H1 (cell line): Measurements from ENCODE around the gene ENTREP3. TPM values are rescaled to one million over a fixed set of nuclear protein-coding genes. Genes with fewer than 3 reads are reported as not detected.
A peak's percentile ranks its signal among the peaks of the same experiment; 100 is the strongest.

Experiments used
- CTCF ChIA-PET: fragments of 300-600 bp; sonication (Branson Sonifier 250); formaldehyde crosslinking; loops from one replicate; lab custom pipeline; 2021; ENCODE audit not compliant: partially characterized antibody; lab: Charles Lee
- POLR2A ChIA-PET: fragments of 300-600 bp; sonication (Branson Sonifier 250); formaldehyde crosslinking; loops from one replicate; lab custom pipeline; 2021; ENCODE audit warnings: inconsistent platforms; ENCODE audit not compliant: partially characterized antibody; lab: Charles Lee
- DNase-seq, 2 experiments: peaks; one replicate each; pipeline versions ENCODE4 v3.0.0 to v3.0.0-alpha.2; 2010 to 2022; ENCODE audit warnings: low spot score in 2 of 2, low read depth in 1 of 2, mixed read lengths in 1 of 2
- FAIRE-seq: peaks from 2 replicates; lab custom pipeline; 2011; peaks lifted over from hg19 to GRCh38; lab: Jason Lieb, UNC
- H2AFZ ChIP-seq: 2 replicates; pipeline ENCODE4 v1.8.1; 2012; ENCODE audit warnings: low read length, inconsistent platforms
- H2AK5ac ChIP-seq: 2 replicates; pipeline ENCODE4 v1.6.1; 2013; ENCODE audit warnings: low read depth, low read length
- H2BK120ac ChIP-seq: replicated peaks from 2 replicates; pipeline ENCODE3; 2013; ENCODE audit warnings: low read depth, low read length, inconsistent platforms
- H2BK12ac ChIP-seq: 2 replicates; pipeline ENCODE4 v1.6.1; 2013; ENCODE audit warnings: low read depth, low read length
- H2BK15ac ChIP-seq: 2 replicates; pipeline ENCODE4 v1.6.1; 2013; ENCODE audit warnings: low read length
- H2BK20ac ChIP-seq: 2 replicates; pipeline ENCODE4 v1.6.1; 2013; ENCODE audit warnings: low read length
- H2BK5ac ChIP-seq: 2 replicates; pipeline ENCODE4 v1.6.1; 2013; ENCODE audit warnings: low read depth, low read length
- H3K14ac ChIP-seq: 2 replicates; pipeline ENCODE4 v1.6.1; 2013; ENCODE audit warnings: inconsistent platforms; ENCODE audit not compliant: insufficient read length
- H3K18ac ChIP-seq: 2 replicates; pipeline ENCODE4 v1.6.1; 2013; ENCODE audit warnings: low read length; ENCODE audit errors: extremely low read depth
- H3K23ac ChIP-seq: 2 replicates; pipeline ENCODE4 v1.6.1; 2013; ENCODE audit warnings: inconsistent platforms; ENCODE audit not compliant: insufficient read length
- H3K23me2 ChIP-seq: 2 replicates; pipeline ENCODE4 v1.6.1; 2013; ENCODE audit warnings: low read depth, low read length
- H3K27ac ChIP-seq: 2 replicates; pipeline ENCODE4 v1.6.1; 2011; ENCODE audit warnings: low read depth, low read length, inconsistent platforms
- H3K27me3 ChIP-seq, 4 experiments: replicated peaks in 1 of 4; 1 replicate in 1 of 4; 2 replicates in 3 of 4; pipeline versions ENCODE4 v1.6.1 to v1.8.1; 2011 to 2013; ENCODE audit warnings: low read length in 3 of 4, mild to moderate bottlenecking in 3 of 4, inconsistent platforms in 2 of 4, mixed read lengths in 2 of 4, moderate library complexity in 1 of 4; ENCODE audit not compliant: control insufficient read depth in 3 of 4, insufficient read depth in 3 of 4; ENCODE audit errors: extremely low read depth in 1 of 4
- H3K36me3 ChIP-seq, 4 experiments: 2 replicates each; pipeline versions ENCODE4 v1.6.1 to v1.8.1; 2011 to 2013; ENCODE audit warnings: mild to moderate bottlenecking in 4 of 4, low read length in 3 of 4, moderate library complexity in 2 of 4, control low read depth in 1 of 4, inconsistent platforms in 1 of 4; ENCODE audit not compliant: insufficient read depth in 4 of 4, control insufficient read depth in 2 of 4
- H3K4ac ChIP-seq: replicated peaks from 2 replicates; pipeline ENCODE3; 2013; ENCODE audit warnings: low read length, low read depth, mixed read lengths, inconsistent platforms; ENCODE audit not compliant: insufficient read length
- H3K4me1 ChIP-seq, 4 experiments: replicated peaks in 1 of 4; 1 replicate in 1 of 4; 2 replicates in 3 of 4; pipeline versions ENCODE4 v1.6.1 to v1.8.1; 2011 to 2013; ENCODE audit warnings: low read length in 3 of 4, inconsistent platforms in 2 of 4, mixed read lengths in 1 of 4; ENCODE audit not compliant: insufficient read depth in 4 of 4, control insufficient read depth in 3 of 4
- H3K4me2 ChIP-seq, 2 experiments: 2 replicates each; pipeline versions ENCODE4 v1.6.1 to v1.8.1; 2011 to 2013; ENCODE audit warnings: low read depth in 2 of 2, low read length in 2 of 2, control low read depth in 1 of 2, inconsistent platforms in 1 of 2, mild to moderate bottlenecking in 1 of 2; ENCODE audit not compliant: insufficient read depth in 1 of 2
- H3K4me3 ChIP-seq, 4 experiments: fragments of 200-600, 300-600 bp in 1 of 4; sonication (generic), shearing (Covaris generic), sonication (Bioruptor Twin) in 1 of 4; 2 replicates each; pipeline versions ENCODE4 v1.5.1 to v1.8.1; 2011 to 2016; ENCODE audit warnings: low read length in 4 of 4, low read depth in 3 of 4, control low read depth in 2 of 4, inconsistent platforms in 2 of 4, mild to moderate bottlenecking in 2 of 4, mixed read lengths in 1 of 4, moderate library complexity in 1 of 4; ENCODE audit not compliant: insufficient read depth in 2 of 4; ENCODE audit errors: extremely low read depth in 1 of 4
- H3K56ac ChIP-seq: replicated peaks from 2 replicates; pipeline ENCODE3; 2013; ENCODE audit warnings: low read depth, mild to moderate bottlenecking, mixed read lengths, low read length, inconsistent platforms; ENCODE audit not compliant: insufficient read length
- H3K79me1 ChIP-seq: 2 replicates; pipeline ENCODE4 v1.6.1; 2013; ENCODE audit warnings: low read depth, low read length, control low read depth
- H3K79me2 ChIP-seq, 2 experiments: 2 replicates each; pipeline versions ENCODE4 v1.6.1 to v1.8.1; 2012 to 2013; ENCODE audit warnings: low read length in 2 of 2, mild to moderate bottlenecking in 2 of 2, inconsistent platforms in 1 of 2; ENCODE audit not compliant: insufficient read depth in 2 of 2, control insufficient read depth in 1 of 2
- H3K9ac ChIP-seq, 4 experiments: replicated peaks in 1 of 4; 1 replicate in 1 of 4; 2 replicates in 3 of 4; pipeline versions ENCODE4 v1.6.1 to v1.8.1; 2011 to 2013; ENCODE audit warnings: low read depth in 3 of 4, low read length in 3 of 4, control low read depth in 2 of 4, mild to moderate bottlenecking in 2 of 4, moderate library complexity in 2 of 4, inconsistent platforms in 1 of 4; ENCODE audit errors: extremely low read depth in 1 of 4
- H3K9me3 ChIP-seq, 2 experiments: 2 replicates each; pipeline versions ENCODE4 v1.6.1 to v1.8.1; 2012 to 2013; ENCODE audit warnings: mild to moderate bottlenecking in 2 of 2, moderate library complexity in 2 of 2, control low read depth in 1 of 2, inconsistent platforms in 1 of 2, low read depth in 1 of 2, low read length in 1 of 2, mixed read lengths in 1 of 2; ENCODE audit not compliant: insufficient read depth in 2 of 2
- H4K20me1 ChIP-seq, 2 experiments: replicated peaks in 1 of 2; 2 replicates each; pipeline versions ENCODE3 to v1.8.1; 2011 to 2013; ENCODE audit warnings: inconsistent platforms in 2 of 2, low read length in 2 of 2, mild to moderate bottlenecking in 1 of 2; ENCODE audit not compliant: insufficient read depth in 2 of 2, control insufficient read depth in 1 of 2
- H4K5ac ChIP-seq: 2 replicates; pipeline ENCODE4 v1.6.1; 2013; ENCODE audit warnings: low read length, low read depth, mixed read lengths, inconsistent platforms; ENCODE audit not compliant: insufficient read length
- H4K8ac ChIP-seq: 2 replicates; pipeline ENCODE4 v1.8.0; 2013; ENCODE audit warnings: mild to moderate bottlenecking, moderate library complexity, low read length, inconsistent platforms; ENCODE audit not compliant: insufficient read depth; ENCODE audit errors: extremely low read depth
- H4K91ac ChIP-seq: replicated peaks from 2 replicates; pipeline ENCODE3; 2013; ENCODE audit warnings: low read length, mixed read lengths, inconsistent platforms; ENCODE audit not compliant: insufficient read length
- CHD2 ChIP-seq: IDR thresholded peaks from 2 replicates; pipeline ENCODE4 v1.6.1; 2012; ENCODE audit warnings: low read length, improper control_type of control experiment
- CTBP2 ChIP-seq: IDR thresholded peaks from 2 replicates; pipeline ENCODE4 v1.7.0; 2011; ENCODE audit warnings: borderline replicate concordance, mild to moderate bottlenecking, moderate library complexity, mixed read lengths, low read length; ENCODE audit not compliant: insufficient read depth, insufficient read length
- EZH2 ChIP-seq: fragments of 200-600 bp; sonication (generic); IDR thresholded peaks from 2 replicates; pipeline ENCODE4 v1.7.1; 2012; ENCODE audit warnings: low read depth, mild to moderate bottlenecking, moderate library complexity, low read length, inconsistent platforms; ENCODE audit not compliant: severe bottlenecking
- GABPA ChIP-seq: IDR thresholded peaks from 2 replicates; pipeline ENCODE4 v1.6.1; 2011; ENCODE audit warnings: mild to moderate bottlenecking, low read length, moderate library complexity, borderline replicate concordance; ENCODE audit not compliant: insufficient read depth
- KDM1A ChIP-seq: fragments of 200-600, 300-600 bp; sonication (generic); IDR thresholded peaks from 2 replicates; pipeline ENCODE4 v1.7.1; 2016; ENCODE audit warnings: mild to moderate bottlenecking, low read length, borderline replicate concordance
- MAFK ChIP-seq: IDR thresholded peaks from 2 replicates; pipeline ENCODE4 v1.6.1; 2012; ENCODE audit warnings: low read depth, mild to moderate bottlenecking, improper control_type of control experiment, low read length
- NRF1 ChIP-seq: IDR thresholded peaks from 2 replicates; pipeline ENCODE4 v1.6.1; 2011; ENCODE audit warnings: mild to moderate bottlenecking, low read depth, low read length, improper control_type of control experiment
- POU5F1 ChIP-seq: IDR thresholded peaks from 2 replicates; pipeline ENCODE4 v1.6.1; 2011; ENCODE audit warnings: low read depth, mild to moderate bottlenecking, low read length, moderate library complexity
- RBBP5 ChIP-seq: IDR thresholded peaks from 2 replicates; pipeline ENCODE4 v1.7.1; 2012; ENCODE audit warnings: low read depth, mild to moderate bottlenecking, inconsistent platforms, low read length, moderate library complexity, borderline replicate concordance
- SUZ12 ChIP-seq: fragments of 200-600 bp; sonication (generic); IDR thresholded peaks from 2 replicates; pipeline ENCODE4 v1.6.1; 2012; ENCODE audit warnings: mild to moderate bottlenecking, inconsistent platforms, low read length, moderate library complexity, mixed read lengths
- WGBS, 2 experiments: shearing (Covaris generic) in 1 of 2; methylation state at CpG; one replicate each; pipeline versions ENCODE4 v1.1.6 to v1.1.7; 2013 to 2015; ENCODE audit warnings: low lambda C conversion rate in 2 of 2, mixed read lengths in 2 of 2, inconsistent platforms in 1 of 2, low coverage in 1 of 2, missing lambda C conversion rate in 1 of 2; ENCODE audit not compliant: insufficient replicate concordance in 2 of 2, insufficient coverage in 1 of 2, insufficient read length in 1 of 2; ENCODE audit errors: extremely low coverage in 1 of 2, missing lambda C conversion rate in 1 of 2; 5-methylcytosine and 5-hydroxymethylcytosine counted together
- polyA plus RNA-seq, 7 experiments: library from polyadenylated mRNA; depleted of rRNA in 3 of 7; stranded (reverse) in 5 of 7; unstranded in 2 of 7; fragments of >200 nt in 5 of 7; fragments of 200-250 nt in 2 of 7; gene quantifications; 1 replicate in 5 of 7; 2 replicates in 1 of 7; 4 replicates in 1 of 7; pipeline versions ENCODE4 v1.2.1 to v1.2.3, GENCODE V29; 2011 to 2013; ENCODE audit warnings: missing spikeins in 2 of 7, mixed read lengths in 2 of 7
- total RNA-seq: library from RNA; stranded (reverse); fragmentation: NEBNext Ultra II Directional; extraction: Animal tissue kit (Norgen Biotek cat#: 25700); gene quantifications from 2 replicates; pipeline ENCODE4 v1.2.1, GENCODE V29; 2021
- TF ChIP-seq, protein P1 (sequence below): IDR thresholded peaks from 2 replicates; pipeline ENCODE4 v1.6.1; 2012; ENCODE audit warnings: inconsistent platforms
- TF ChIP-seq, protein P2 (sequence below): IDR thresholded peaks from 2 replicates; pipeline ENCODE4 v1.6.1; 2012; ENCODE audit warnings: inconsistent platforms

The ENTREP3 gene
- total and polyA plus RNA-seq, 2 of the 8 experiments (the other 6 are each of a cell fraction or from before 2014, with no cell fraction given): 22.8 to 52.2 TPM

DNA sequence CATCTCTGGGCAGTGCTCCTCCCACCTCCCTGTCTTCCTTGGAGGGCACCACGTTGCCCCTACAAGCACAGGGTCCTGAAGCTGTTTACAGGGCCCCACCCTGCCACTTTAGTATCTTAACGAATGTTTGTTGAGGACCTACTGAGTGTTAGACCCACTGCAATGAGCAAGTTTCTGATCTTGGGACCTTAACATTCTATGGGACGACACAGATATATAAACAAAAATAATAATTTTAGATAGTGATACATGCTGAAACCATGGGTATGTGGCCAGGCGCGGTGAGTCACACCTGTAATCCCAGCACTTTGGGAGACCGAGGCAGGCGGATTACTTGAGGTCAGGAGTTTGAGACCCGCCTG, 10.1 kb downstream of the ENTREP3 start:
- Histone ChIP-seq H3K18ac (peak overlapping the region; percentile 100), H3K27ac (peak overlapping the region; percentile 79), H4K5ac (peak overlapping the region; percentile 38), H2BK120ac (no peak overlapping the region), H3K23me2 (peaks cover 5% of the 10 kb centered on the region; the same call in 1 of the 2 replicates), H3K4me2 (peak overlapping the region; percentile 59 to 73), H2BK15ac (0 out of 2 replicates have a peak overlapping the region, but pooled peaks have one; percentile 9), H3K23ac (no peak overlapping the region), H3K4ac (no peak overlapping the region), H4K20me1 (peaks cover 0 to 5% of the 10 kb centered on the region in 2 experiments), H3K79me2 (no peaks in the 10 kb centered on the region), H3K9ac (peak overlapping the region; percentile 73 to 80 (median 76); a peak in 6 of 7 replicates), H3K14ac (no peak overlapping the region), H4K91ac (peak overlapping the region; percentile 29), H2BK5ac (peak overlapping the region; percentile 88), H4K8ac (no peak overlapping the region), H2AK5ac (no peak overlapping the region), H3K79me1 (no peaks in the 10 kb centered on the region), H2BK12ac (no peak overlapping the region; the same call in 1 of the 2 replicates), H2BK20ac (peak overlapping the region; percentile 61; the same call in 1 of the 2 replicates), H2AFZ (no peak overlapping the region), H3K9me3 (no peaks in the 10 kb centered on the region), H3K4me1 (peaks cover 0 to 4% (median 1%) of the 10 kb centered on the region in 4 experiments; a peak in 2 of 7 replicates), H3K36me3 (peaks cover 0 to 9% (median 2%) of the 10 kb centered on the region in 4 experiments; a peak in 2 of 8 replicates), H3K56ac (no peak overlapping the region), H3K4me3 (peak overlapping the region; percentile 46 to 57 (median 53)), H3K27me3 (peaks cover 0 to 14% (median 4%) of the 10 kb centered on the region in 4 experiments; a peak in 2 of 7 replicates)
- no peak for DNase-seq
- 55% methylated on average over 8 of the region's 8 CpGs; no CpG with 5 or more reads in 1 of the 2 experiments for WGBS, 2 experiments
- FAIRE-seq: no peak
- ChIA-PET POLR2A (interaction anchor here (0.8 to 4.1 kb wide), 12 partner anchors 11 to 73 kb away, joined by 3 to 20 read pairs (median 5); partner anchors contain the start of genes CLK2, KRTCAP2, MTX1 and SCAMP3), CTCF (interaction anchor here (0.9 to 15.2 kb wide), 5 partner anchors 34 to 87 kb away, joined by 3 to 227 read pairs (median 11); partner anchors contain the start of genes FDPS, MTX1, RUSC1 and THBS3)
- TF ChIP-seq MAFK: no peak
- TF ChIP-seq CHD2: no peak
- TF ChIP-seq EZH2: no peak
- TF ChIP-seq, protein P1, sequence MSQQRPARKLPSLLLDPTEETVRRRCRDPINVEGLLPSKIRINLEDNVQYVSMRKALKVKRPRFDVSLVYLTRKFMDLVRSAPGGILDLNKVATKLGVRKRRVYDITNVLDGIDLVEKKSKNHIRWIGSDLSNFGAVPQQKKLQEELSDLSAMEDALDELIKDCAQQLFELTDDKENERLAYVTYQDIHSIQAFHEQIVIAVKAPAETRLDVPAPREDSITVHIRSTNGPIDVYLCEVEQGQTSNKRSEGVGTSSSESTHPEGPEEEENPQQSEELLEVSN: no peak
- TF ChIP-seq CTBP2: no peak
- no peak for TF ChIP-seq SUZ12
- TF ChIP-seq, protein P2, sequence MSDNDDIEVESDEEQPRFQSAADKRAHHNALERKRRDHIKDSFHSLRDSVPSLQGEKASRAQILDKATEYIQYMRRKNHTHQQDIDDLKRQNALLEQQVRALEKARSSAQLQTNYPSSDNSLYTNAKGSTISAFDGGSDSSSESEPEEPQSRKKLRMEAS: no peak
- no peak for TF ChIP-seq GABPA
- TF ChIP-seq POU5F1: no peak
- no peak for TF ChIP-seq KDM1A
- TF ChIP-seq RBBP5: no peak
- TF ChIP-seq NRF1: no peak
